ENCODE results near the gene NRIP1.

- TF ChIP-seq KDM1A (IDR thresholded peaks at IDR 0.05; ENCODE audit: borderline replicate concordance, low read length): no peak
- TF ChIP-seq CTCF (IDR thresholded peaks at IDR 0.05; ENCODE audit: control extremely low read depth in 1 of 3, insufficient read depth in 1 of 3, low read depth in 1 of 3, low read length in 3 of 3): no peak
These were observed 44.0 kb upstream of the NRIP1 start for GRCh38 chr21:15108801-15109200.
